ENCODE results near the gene TRMT112. TPM values are rescaled to one million over a fixed set of nuclear protein-coding genes. Genes with fewer than 3 reads are reported as not detected.
A peak's percentile ranks its signal among the peaks of the same experiment; 100 is the strongest.

Gene TRMT112
- polyA plus RNA-seq, 3 donors: 135 to 387 (median 213) TPM

GRCh38 chr11:64287676-64288352 is 29.5 kb downstream of the TRMT112 start:
- H3K27ac ChIP-seq (ENCODE audit: low read depth, low read length): no peak overlapping the region
- 94 to 95% (median 95%) methylated on average over 33 of the region's 33 CpGs for WGBS, 3 donors

- WGBS, 3 donors: 76 to 92% (median 89%) methylated on average over 9 of the region's 9 CpGs
Observed at GRCh38 chr11:64286801-64287159, 30.6 kb downstream of the TRMT112 start.

GRCh38 chr11:64285885-64286800 is 31.2 kb downstream of the TRMT112 start:
- no peak overlapping the region for H3K27ac ChIP-seq (ENCODE audit: low read depth, low read length)
- WGBS, 3 donors: 27 to 32% (median 28%) methylated on average over 33 to 40 of the region's 40 CpGs

More at GRCh38 chr11:64286801-64287159, 30.6 kb downstream of the TRMT112 start:
- no peak overlapping the region for H3K27ac ChIP-seq (ENCODE audit: low read depth, low read length)

GRCh38 chr11:64284962-64285884 is 32.1 kb downstream of the TRMT112 start, which contains the start of gene GPR137:
Gene GPR137, plus strand, starts transcription at chr11:64285848. Its CDS starts 677 bp downstream, at chr11:64286525.
- H3K27ac ChIP-seq (ENCODE audit: low read depth, low read length): peak within 1 kb of the TSS; percentile 56
- 0 to 1% (median 0%) methylated on average over 70 to 102 of the region's 102 CpGs for WGBS, 3 donors

GRCh38 chr11:64284048-64284961 is 33.1 kb downstream of the TRMT112 start, which contains the start of gene BAD:
Gene BAD, minus strand, starts transcription at chr11:64284665. Its CDS starts 297 bp downstream, at chr11:64284368.
- H3K27ac ChIP-seq (ENCODE audit: low read depth, low read length): peak within 1 kb of the TSS; percentile 56
- 2 to 3% (median 2%) methylated on average over 35 to 44 of the region's 44 CpGs for WGBS, 3 donors

- WGBS, 3 donors: 91 to 92% (median 91%) methylated on average over 3 of the region's 3 CpGs
- no peak overlapping the region for H3K27ac ChIP-seq (ENCODE audit: low read depth, low read length)
Observed at GRCh38 chr11:64283092-64283491, 34.3 kb downstream of the TRMT112 start.

GRCh38 chr11:64281957-64282770 is 35.2 kb downstream of the TRMT112 start:
- 95 to 96% (median 96%) methylated on average over 22 of the region's 22 CpGs for WGBS, 3 donors
- no peak overlapping the region for H3K27ac ChIP-seq (ENCODE audit: low read depth, low read length)

GRCh38 chr11:64278576-64279190 is 38.7 kb downstream of the TRMT112 start:
- no peak overlapping the region for H3K27ac ChIP-seq (ENCODE audit: low read depth, low read length)
- WGBS, 3 donors: 85 to 95% (median 88%) methylated on average over 8 of the region's 8 CpGs

- WGBS, 3 donors: 76 to 89% (median 81%) methylated on average over 17 of the region's 17 CpGs
- H3K27ac ChIP-seq (ENCODE audit: low read depth, low read length): no peak overlapping the region
Observed at GRCh38 chr11:64276653-64277431, 40.5 kb downstream of the TRMT112 start.

GRCh38 chr11:64275841-64276240 is 41.5 kb downstream of the TRMT112 start:
- H3K27ac ChIP-seq (ENCODE audit: low read depth, low read length): no peak overlapping the region
- 79 to 86% (median 84%) methylated on average over 2 of the region's 2 CpGs for WGBS, 3 donors

- H3K27ac ChIP-seq (ENCODE audit: low read depth, low read length): no peak overlapping the region
- WGBS, 3 donors: 89 to 94% (median 91%) methylated on average over 15 of the region's 15 CpGs
Observed at GRCh38 chr11:64275031-64275800, 42.1 kb downstream of the TRMT112 start.

- H3K27ac ChIP-seq (ENCODE audit: low read depth, low read length): peak overlapping the region; percentile 76
- WGBS, 3 donors: 0 to 1% (median 0%) methylated on average over 57 to 58 of the region's 58 CpGs
Observed at GRCh38 chr11:64269540-64270220, 47.7 kb downstream of the TRMT112 start.

GRCh38 chr11:64268893-64269539 is 48.3 kb downstream of the TRMT112 start:
- peak overlapping the region; percentile 48 for H3K27ac ChIP-seq (ENCODE audit: low read depth, low read length)
- WGBS, 3 donors: 1% methylated on average over 33 to 34 of the region's 34 CpGs
